VCaP (cell line): ENCODE results near the gene ICAM4.
A peak's percentile ranks its signal among the peaks of the same experiment; 100 is the strongest.

ENCODE experiments used
- H3K27ac ChIP-seq: fragments of 450-650 bp; 2 replicates; pipeline ENCODE4 v1.5.1; 2017
- CTCF ChIP-seq: fragments of 450-650 bp; conservative IDR thresholded peaks from 2 replicates; pipeline ENCODE4 v1.5.1; 2017; ENCODE audit warnings: mild to moderate bottlenecking, moderate library complexity

ICAM4 gene

GRCh38 chr19:10327793-10328192 is 41.0 kb downstream of the ICAM4 start:
- no peak overlapping the region for H3K27ac ChIP-seq
- no peak for TF ChIP-seq CTCF

GRCh38 chr19:10328558-10329429 is 42.0 kb downstream of the ICAM4 start:
- no peak for TF ChIP-seq CTCF
- no peak overlapping the region for H3K27ac ChIP-seq

GRCh38 chr19:10329555-10329954 is 42.8 kb downstream of the ICAM4 start:
- no peak for TF ChIP-seq CTCF
- no peak overlapping the region for H3K27ac ChIP-seq

GRCh38 chr19:10332158-10332964 is 45.6 kb downstream of the ICAM4 start:
- H3K27ac ChIP-seq = peak overlapping the region; percentile 77
- no peak for TF ChIP-seq CTCF

- no peak for TF ChIP-seq CTCF
- peak within 1 kb of the TSS; percentile 77 for H3K27ac ChIP-seq
Observed at GRCh38 chr19:10332965-10333757, 46.4 kb downstream of the ICAM4 start, which contains the start of gene RAVER1. TSS of gene RAVER1 (minus strand) at chr19:10333529. CDS start at chr19:10333507, 22 bp downstream.

GRCh38 chr19:10333758-10334587 is 47.2 kb downstream of the ICAM4 start:
- TF ChIP-seq CTCF = no peak
- peak overlapping the region; percentile 77 for H3K27ac ChIP-seq
